Omental fat pad (tissue), 4 donors: ENCODE measurements around the gene FAM110D. TPM values are rescaled to one million over a fixed set of nuclear protein-coding genes. Genes with fewer than 3 reads are reported as not detected.

ENCODE experiments used
- ATAC-seq: fragments of 150-250 bp; one replicate; pipeline ENCODE4 v1.9.1; 2016; ENCODE audit warnings: mild to moderate bottlenecking, moderate library complexity; ENCODE audit not compliant: low FRiP score
- DNase-seq: peaks from one replicate; pipeline ENCODE4 v3.0.0-alpha.2; 2019; ENCODE audit warnings: low spot score
- CTCF ChIP-seq, 3 donors: fragments of 450-650 bp; IDR thresholded peaks; one replicate each; pipeline ENCODE4 v1.5.1; 2016 to 2017; ENCODE audit warnings: antibody characterized with exemption in 3 of 3, mild to moderate bottlenecking in 3 of 3, moderate library complexity in 2 of 3
- total RNA-seq, 4 donors: library from RNA; depleted of rRNA; stranded (reverse); fragments of >200 nt; gene quantifications; one replicate each; pipeline ENCODE4 v1.1.0, GENCODE V29; 2016

Gene FAM110D
- total RNA-seq, 4 donors from 2014 or later = 4.6 to 20.5 (median 13.2) TPM

- no peak for TF ChIP-seq CTCF (IDR thresholded peaks at IDR 0.05)
- ATAC-seq (no peak), DNase-seq (no peak)
These were observed 33.5 kb upstream of the FAM110D start for GRCh38 chr1:26125382-26125781.

- ATAC-seq (no peak), DNase-seq (no peak)
- no peak for TF ChIP-seq CTCF (IDR thresholded peaks at IDR 0.05)
These were observed 32.9 kb upstream of the FAM110D start for GRCh38 chr1:26125946-26126320.

GRCh38 chr1:26126321-26127084 lies 32.4 kb upstream of the FAM110D start:
- ATAC-seq (no peak), DNase-seq (no peak)
- TF ChIP-seq CTCF (IDR thresholded peaks at IDR 0.05) = no peak

GRCh38 chr1:26127235-26128163 lies 31.4 kb upstream of the FAM110D start:
- DNase-seq (no peak), ATAC-seq (no peak)
- TF ChIP-seq CTCF (IDR thresholded peaks at IDR 0.05) = no peak

GRCh38 chr1:26129778-26130177 lies 29.1 kb upstream of the FAM110D start:
- ATAC-seq (no peak), DNase-seq (no peak)
- TF ChIP-seq CTCF (IDR thresholded peaks at IDR 0.05) = no peak

- ATAC-seq = no peak
- TF ChIP-seq CTCF (IDR thresholded peaks at IDR 0.05) = no peak
- DNase-seq = no peak
These were observed 28.2 kb upstream of the FAM110D start for GRCh38 chr1:26130695-26131094.
